T-helper 17 cell (primary cell): ENCODE results near the gene PCDHB13. TPM values are rescaled to one million over a fixed set of nuclear protein-coding genes. Genes with fewer than 3 reads are reported as not detected.
"Not testable (repeated sequence)": the region's sequence is repeated elsewhere in the genome, so short reads cannot be mapped to it uniquely, and the experiment has no call there.

Source experiments
- ATAC-seq: fragments of 150-1000 bp; cut with Tn5 transposase; 2 replicates; pipeline ENCODE4 v1.10.0; 2021; ENCODE audit warnings: mild to moderate bottlenecking, moderate library complexity
- DNase-seq, 3 donors: peaks; one replicate each; pipeline versions ENCODE4 v3.0.0 to v3.0.0-alpha.2; 2020 to 2021
- H3K9me3 ChIP-seq: one replicate; pipeline ENCODE4 v1.7.0; 2013; ENCODE audit warnings: low read length, mild to moderate bottlenecking; ENCODE audit not compliant: control insufficient read depth, poor library complexity, severe bottlenecking
- H3K27ac Mint-ChIP-seq: one replicate; pipeline ENCODE4 v1.8.0; 2022; ENCODE audit warnings: mild to moderate bottlenecking, moderate library complexity, mixed read lengths
- H3K27me3 Mint-ChIP-seq: one replicate; pipeline ENCODE4 v1.8.0; 2022; ENCODE audit warnings: mixed read lengths
- H3K36me3 Mint-ChIP-seq: one replicate; pipeline ENCODE4 v1.8.0; 2022; ENCODE audit warnings: low read depth, mixed read lengths
- H3K4me1 Mint-ChIP-seq: one replicate; pipeline ENCODE4 v1.8.0; 2022; ENCODE audit warnings: mild to moderate bottlenecking, mixed read lengths
- H3K4me3 Mint-ChIP-seq: one replicate; pipeline ENCODE4 v1.8.0; 2022; ENCODE audit warnings: mild to moderate bottlenecking, moderate library complexity, mixed read lengths
- total RNA-seq, 4 donors: library from RNA in 2 of 4; stranded (reverse) in 2 of 4; gene quantifications; one replicate each; pipeline ENCODE4 v1.2.3 and lab custom pipeline; 2022 to 2026

Gene PCDHB13
- total RNA-seq (not detected), total RNA-seq (lab: John Stamatoyannopoulos, UW) (0 to 0.08 reads per million in 2 donors)

DNA sequence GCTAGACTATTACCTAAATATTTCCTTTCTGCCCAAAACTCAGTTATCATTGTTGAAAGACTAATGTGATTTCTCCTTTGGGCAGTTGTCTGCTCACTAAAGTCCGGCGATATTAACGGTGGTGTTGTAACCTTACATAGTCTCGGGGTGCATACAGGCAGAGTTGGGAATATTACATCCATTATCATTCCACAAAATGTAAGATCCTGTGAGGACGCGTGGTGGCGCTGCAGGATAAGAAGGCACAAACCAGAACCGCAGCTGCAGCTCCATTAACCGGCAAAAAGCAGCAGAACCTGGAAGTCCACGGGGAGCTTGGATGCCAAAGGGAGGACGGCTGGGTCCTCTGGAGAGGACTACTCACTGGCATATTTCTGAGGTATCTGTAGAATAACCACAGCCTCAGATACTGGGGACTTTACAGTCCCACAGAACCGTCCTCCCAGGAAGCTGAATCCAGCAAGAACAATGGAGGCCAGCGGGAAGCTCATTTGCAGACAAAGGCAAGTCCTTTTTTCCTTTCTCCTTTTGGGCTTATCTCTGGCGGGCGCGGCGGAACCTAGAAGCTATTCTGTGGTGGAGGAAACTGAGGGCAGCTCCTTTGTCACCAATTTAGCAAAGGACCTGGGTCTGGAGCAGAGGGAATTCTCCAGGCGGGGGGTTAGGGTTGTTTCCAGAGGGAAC lies at the start of gene PCDHB13:
TSS of gene PCDHB13 (plus strand) at position 264 of the 684 bp plus-strand sequence. CDS start at position 469, 205 bp downstream.
- not testable (repeated sequence) for H3K27ac Mint-ChIP-seq, H3K36me3 Mint-ChIP-seq, H3K9me3 ChIP-seq, H3K4me1 Mint-ChIP-seq, H3K4me3 Mint-ChIP-seq, DNase-seq, ATAC-seq
- H3K27me3 Mint-ChIP-seq: peaks cover 52% of the 10 kb centered on the region

DNA sequence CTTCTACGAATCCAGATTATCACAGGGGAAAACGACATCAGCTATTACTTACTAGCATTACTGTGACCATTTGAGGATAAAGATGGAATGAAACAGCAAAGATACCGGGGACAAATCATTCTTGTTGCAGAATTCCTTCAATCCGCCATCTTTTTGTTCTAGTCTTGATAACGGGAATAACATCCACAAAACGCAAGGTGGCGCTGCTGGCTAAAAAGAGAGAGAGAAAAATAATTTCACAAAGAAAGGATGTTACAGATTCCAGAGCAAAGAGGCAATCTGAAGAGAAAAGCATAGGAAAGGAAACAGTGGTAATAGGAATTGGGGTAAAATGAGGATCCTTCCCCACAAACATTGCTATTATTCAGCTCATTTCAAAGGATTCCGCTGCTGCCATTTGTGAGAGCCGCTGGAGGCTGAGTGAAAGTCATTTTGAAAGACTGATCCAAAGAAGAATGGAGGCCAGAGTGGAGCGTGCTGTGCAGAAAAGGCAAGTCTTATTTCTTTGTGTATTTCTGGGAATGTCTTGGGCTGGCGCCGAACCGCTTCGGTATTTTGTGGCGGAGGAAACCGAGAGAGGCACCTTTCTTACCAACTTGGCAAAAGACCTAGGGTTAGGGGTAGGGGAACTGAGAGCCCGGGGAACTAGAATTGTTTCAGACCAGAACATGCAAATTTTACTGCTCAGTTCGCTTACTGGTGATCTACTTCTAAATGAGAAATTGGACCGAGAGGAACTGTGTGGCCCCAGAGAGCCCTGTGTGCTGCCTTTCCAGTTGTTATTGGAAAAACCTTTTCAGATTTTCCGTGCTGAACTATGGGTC lies 41.1 kb upstream of the PCDHB13 start, which contains the start of gene PCDHB7:
TSS of gene PCDHB7 (plus strand) at position 264 of the 824 bp plus-strand sequence. CDS start at position 456, 192 bp downstream.
- H3K9me3 ChIP-seq: no peaks in the 10 kb centered on the region
- Mint-ChIP-seq H3K27me3 (peaks cover 35% of the 10 kb centered on the region), H3K36me3 (peaks cover 6% of the 10 kb centered on the region), H3K4me3 (no peak within 1 kb of the TSS), H3K27ac (no peak within 1 kb of the TSS), H3K4me1 (peaks cover 6% of the 10 kb centered on the region)
- no peak for ATAC-seq
- DNase-seq: no peak

DNA sequence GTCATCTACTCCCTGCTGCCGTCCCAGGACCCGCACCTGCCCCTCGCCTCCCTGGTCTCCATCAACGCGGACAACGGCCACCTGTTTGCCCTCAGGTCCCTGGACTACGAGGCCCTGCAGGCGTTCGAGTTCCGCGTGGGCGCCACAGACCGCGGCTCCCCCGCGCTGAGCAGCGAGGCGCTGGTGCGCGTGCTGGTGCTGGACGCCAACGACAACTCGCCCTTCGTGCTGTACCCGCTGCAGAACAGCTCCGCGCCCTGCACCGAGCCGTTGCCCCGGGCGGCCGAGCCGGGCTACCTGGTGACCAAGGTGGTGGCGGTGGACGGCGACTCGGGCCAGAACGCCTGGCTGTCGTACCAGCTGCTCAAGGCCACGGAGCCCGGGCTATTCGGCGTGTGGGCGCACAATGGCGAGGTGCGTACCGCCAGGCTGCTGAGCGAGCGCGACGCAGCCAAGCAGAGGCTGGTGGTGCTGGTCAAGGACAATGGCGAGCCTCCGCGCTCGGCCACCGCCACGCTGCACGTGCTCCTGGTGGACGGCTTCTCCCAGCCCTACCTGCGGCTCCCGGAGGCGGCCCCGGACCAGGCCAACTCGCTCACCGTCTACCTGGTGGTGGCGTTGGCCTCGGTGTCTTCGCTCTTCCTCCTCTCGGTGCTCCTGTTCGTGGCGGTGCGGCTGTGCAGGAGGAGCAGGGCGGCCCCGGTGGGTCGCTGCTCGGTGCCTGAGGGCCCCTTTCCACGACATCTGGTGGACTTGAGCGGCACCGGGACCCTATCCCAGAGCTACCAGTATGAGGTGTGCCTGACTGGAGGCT lies 39.2 kb upstream of the PCDHB13 start:
- H3K4me3 Mint-ChIP-seq, DNase-seq, H3K4me1 Mint-ChIP-seq, H3K9me3 ChIP-seq, ATAC-seq, H3K36me3 Mint-ChIP-seq, H3K27ac Mint-ChIP-seq: not testable (repeated sequence)
- peaks cover 22% of the 10 kb centered on the region for H3K27me3 Mint-ChIP-seq

DNA sequence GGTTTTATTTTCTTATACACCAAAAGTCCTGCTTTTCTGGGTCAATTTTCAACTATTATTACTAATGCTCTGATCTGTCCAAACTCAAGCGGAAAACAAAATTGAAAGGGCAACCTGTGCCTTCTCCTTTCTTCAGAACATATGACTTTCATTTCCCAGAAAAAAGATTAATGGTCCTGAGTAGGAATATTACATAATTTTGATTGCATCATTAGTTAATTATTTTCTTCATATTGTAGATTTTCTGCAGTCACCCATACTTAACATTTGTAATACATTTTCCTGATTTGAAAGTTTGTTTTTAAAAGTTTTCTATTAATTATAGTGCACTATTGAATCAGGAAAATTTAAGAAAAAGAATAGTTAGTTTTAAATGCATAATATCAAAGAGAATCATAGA lies 37.8 kb upstream of the PCDHB13 start:
- H3K4me3 Mint-ChIP-seq: no peak overlapping the region
- H3K27ac Mint-ChIP-seq: no peak overlapping the region
- peaks cover 4% of the 10 kb centered on the region for H3K4me1 Mint-ChIP-seq
- DNase-seq (no peak), ATAC-seq (no peak)
- peaks cover 20% of the 10 kb centered on the region for H3K27me3 Mint-ChIP-seq
- H3K9me3 ChIP-seq: no peaks in the 10 kb centered on the region
- peaks cover 3% of the 10 kb centered on the region for H3K36me3 Mint-ChIP-seq

DNA sequence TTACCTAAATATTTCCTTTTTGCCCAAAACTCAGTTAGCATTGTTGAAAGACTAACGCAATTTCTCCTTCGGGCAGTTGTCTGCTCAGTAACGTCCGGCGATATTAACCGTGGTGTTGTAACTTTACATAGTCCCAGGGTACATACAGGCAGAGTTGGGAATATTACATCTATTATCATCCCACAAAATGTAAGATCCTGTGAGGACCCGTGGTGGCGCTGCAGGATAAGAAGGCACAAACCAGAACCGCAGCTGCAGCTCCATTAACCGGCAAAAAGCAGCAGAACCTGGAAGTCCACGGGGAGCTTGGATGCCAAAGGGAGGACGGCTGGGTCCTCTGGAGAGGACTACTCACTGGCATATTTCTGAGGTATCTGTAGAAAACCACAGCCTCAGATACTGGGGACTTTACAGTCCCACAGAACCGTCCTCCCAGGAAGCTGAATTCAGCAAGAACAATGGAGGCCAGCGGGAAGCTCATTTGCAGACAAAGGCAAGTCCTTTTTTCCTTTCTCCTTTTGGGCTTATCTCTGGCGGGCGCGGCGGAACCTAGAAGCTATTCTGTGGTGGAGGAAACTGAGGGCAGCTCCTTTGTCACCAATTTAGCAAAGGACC lies 36.0 kb upstream of the PCDHB13 start, which contains the start of gene PCDHB8:
TSS of gene PCDHB8 (plus strand) at position 214 of the 615 bp plus-strand sequence. CDS start at position 459, 245 bp downstream.
- H3K4me1 Mint-ChIP-seq, H3K27ac Mint-ChIP-seq, ATAC-seq, H3K36me3 Mint-ChIP-seq, DNase-seq, H3K9me3 ChIP-seq, H3K4me3 Mint-ChIP-seq: not testable (repeated sequence)
- H3K27me3 Mint-ChIP-seq: peaks cover 35% of the 10 kb centered on the region

DNA sequence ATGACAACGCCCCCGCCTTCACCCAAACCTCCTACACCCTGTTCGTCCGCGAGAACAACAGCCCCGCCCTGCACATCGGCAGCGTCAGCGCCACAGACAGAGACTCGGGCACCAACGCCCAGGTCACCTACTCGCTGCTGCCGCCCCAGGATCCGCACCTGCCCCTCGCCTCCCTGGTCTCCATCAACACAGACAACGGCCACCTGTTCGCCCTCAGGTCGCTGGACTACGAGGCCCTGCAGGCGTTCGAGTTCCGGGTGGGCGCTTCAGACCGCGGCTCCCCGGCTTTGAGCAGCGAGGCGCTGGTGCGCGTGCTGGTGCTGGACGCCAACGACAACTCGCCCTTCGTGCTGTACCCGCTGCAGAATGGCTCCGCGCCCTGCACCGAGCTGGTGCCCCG lies 34.3 kb upstream of the PCDHB13 start:
- not testable (repeated sequence) for H3K27ac Mint-ChIP-seq, DNase-seq, H3K4me3 Mint-ChIP-seq, ATAC-seq, H3K4me1 Mint-ChIP-seq, H3K36me3 Mint-ChIP-seq, H3K9me3 ChIP-seq
- peaks cover 40% of the 10 kb centered on the region for H3K27me3 Mint-ChIP-seq

DNA sequence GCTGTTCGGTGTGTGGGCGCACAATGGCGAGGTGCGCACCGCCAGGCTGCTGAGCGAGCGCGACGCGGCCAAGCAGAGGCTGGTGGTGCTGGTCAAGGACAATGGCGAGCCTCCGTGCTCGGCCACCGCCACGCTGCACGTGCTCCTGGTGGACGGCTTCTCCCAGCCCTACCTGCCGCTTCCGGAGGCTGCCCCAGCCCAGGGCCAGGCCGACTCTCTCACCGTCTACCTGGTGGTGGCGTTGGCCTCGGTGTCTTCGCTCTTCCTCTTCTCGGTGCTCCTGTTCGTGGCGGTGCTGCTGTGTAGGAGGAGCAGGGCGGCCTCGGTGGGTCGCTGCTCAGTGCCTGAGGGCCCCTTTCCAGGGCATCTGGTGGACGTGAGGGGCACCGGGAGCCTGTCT lies 33.8 kb upstream of the PCDHB13 start:
- DNase-seq, H3K4me1 Mint-ChIP-seq, H3K36me3 Mint-ChIP-seq, H3K9me3 ChIP-seq, ATAC-seq, H3K27ac Mint-ChIP-seq, H3K4me3 Mint-ChIP-seq: not testable (repeated sequence)
- H3K27me3 Mint-ChIP-seq: peaks cover 43% of the 10 kb centered on the region

DNA sequence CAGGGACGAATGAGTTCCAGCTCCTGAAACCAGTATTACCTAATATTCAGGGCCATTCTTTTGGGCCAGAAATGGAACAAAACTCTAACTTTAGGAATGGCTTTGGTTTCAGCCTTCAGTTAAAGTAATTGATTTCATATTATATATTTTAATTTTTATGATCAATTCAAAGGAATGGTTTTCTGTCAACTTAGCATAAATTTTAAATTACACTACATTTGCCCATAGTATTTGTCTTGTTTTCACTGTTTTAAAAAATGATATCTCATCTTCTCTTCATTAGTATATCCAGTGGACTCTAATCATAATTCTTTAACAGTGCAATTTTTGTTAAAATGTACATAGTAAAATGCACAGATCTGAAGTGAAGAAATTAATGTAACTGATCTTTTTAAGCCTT lies 33.4 kb upstream of the PCDHB13 start:
- H3K4me1 Mint-ChIP-seq: peaks cover 3% of the 10 kb centered on the region
- no peak for ATAC-seq

DNA sequence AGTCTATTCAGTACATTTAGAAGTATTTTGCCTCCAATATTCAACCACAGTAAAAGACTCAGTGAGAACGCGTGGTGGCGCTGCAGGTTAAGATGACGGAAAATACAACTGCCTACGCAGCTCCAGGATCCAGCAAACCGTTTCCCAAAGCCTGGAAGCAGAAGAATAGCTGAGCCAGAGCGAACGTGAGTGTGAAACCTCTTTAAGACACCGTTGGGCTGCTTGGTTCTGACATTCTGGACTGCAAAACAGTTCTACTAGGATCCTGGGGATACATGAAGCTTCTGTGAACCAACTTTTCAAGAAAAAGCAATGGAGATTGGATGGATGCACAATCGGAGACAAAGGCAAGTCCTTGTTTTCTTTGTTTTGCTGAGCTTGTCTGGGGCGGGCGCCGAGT lies 31.5 kb upstream of the PCDHB13 start, which contains the start of gene PCDHB16:
TSS of gene PCDHB16 (plus strand) at position 140 of the 400 bp plus-strand sequence. CDS start at position 313, 173 bp downstream.
- Mint-ChIP-seq H3K27ac (no peak within 1 kb of the TSS), H3K27me3 (peaks cover 42% of the 10 kb centered on the region), H3K36me3 (peaks cover 5% of the 10 kb centered on the region), H3K4me3 (no peak within 1 kb of the TSS), H3K4me1 (peaks cover 7% of the 10 kb centered on the region)
- no peaks in the 10 kb centered on the region for H3K9me3 ChIP-seq
- DNase-seq (no peak), ATAC-seq (no peak)

More for the DNA sequence above, 33.4 kb upstream of the PCDHB13 start:
- no peak overlapping the region for H3K4me3 Mint-ChIP-seq
- H3K27ac Mint-ChIP-seq: no peak overlapping the region
- H3K27me3 Mint-ChIP-seq: peaks cover 41% of the 10 kb centered on the region
- no peaks in the 10 kb centered on the region for H3K9me3 ChIP-seq
- DNase-seq: no peak
- peaks cover 5% of the 10 kb centered on the region for H3K36me3 Mint-ChIP-seq

DNA sequence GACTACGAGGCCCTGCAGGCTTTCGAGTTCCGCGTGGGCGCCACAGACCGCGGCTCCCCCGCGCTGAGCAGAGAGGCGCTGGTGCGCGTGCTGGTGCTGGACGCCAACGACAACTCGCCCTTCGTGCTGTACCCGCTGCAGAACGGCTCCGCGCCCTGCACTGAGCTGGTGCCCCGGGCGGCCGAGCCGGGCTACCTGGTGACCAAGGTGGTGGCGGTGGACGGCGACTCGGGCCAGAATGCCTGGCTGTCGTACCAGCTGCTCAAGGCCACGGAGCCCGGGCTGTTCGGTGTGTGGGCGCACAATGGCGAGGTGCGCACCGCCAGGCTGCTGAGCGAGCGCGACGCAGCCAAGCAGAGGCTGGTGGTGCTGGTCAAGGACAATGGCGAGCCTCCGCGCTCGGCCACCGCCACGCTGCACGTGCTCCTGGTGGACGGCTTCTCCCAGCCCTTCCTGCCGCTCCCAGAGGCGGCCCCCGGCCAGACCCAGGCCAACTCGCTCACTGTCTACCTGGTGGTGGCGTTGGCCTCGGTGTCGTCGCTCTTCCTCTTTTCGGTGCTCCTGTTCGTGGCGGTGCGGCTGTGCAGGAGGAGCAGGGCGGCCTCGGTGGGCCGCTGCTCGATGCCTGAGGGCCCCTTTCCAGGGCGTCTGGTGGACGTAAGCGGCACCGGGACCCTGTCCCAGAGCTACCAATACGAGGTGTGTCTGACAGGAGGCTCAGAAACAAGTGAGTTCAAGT lies 29.4 kb upstream of the PCDHB13 start:
- not testable (repeated sequence) for ATAC-seq, H3K36me3 Mint-ChIP-seq, H3K9me3 ChIP-seq, H3K4me3 Mint-ChIP-seq, H3K4me1 Mint-ChIP-seq, H3K27ac Mint-ChIP-seq, DNase-seq
- H3K27me3 Mint-ChIP-seq: peaks cover 55% of the 10 kb centered on the region

DNA sequence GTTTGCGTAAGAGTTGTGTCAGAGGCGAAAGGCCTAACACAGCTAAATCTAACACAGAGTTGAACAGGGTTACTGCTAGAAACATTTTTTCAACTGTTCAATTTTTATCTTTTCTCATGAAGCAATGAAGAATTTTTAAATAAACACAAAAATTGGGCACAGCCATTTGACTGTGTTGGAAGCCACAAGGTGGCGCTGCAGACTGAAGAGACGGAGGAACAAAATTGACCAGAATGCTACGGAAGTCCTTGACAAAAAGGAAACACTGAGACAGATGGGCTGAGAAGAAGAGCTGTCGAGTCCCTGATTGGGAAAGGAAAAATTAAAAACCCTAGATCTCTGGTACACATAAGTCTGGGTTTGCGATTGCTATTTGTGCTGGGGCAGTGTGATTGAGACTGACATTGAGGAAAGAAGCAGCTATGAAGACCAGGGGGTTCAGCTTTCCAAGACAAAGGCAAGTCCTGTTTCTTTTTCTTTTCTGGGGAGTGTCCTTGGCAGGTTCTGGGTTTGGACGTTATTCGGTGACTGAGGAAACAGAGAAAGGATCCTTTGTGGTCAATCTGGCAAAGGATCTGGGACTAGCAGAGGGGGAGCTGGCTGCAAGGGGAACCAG lies 26.7 kb upstream of the PCDHB13 start, which contains the start of gene PCDHB9:
TSS of gene PCDHB9 (plus strand) at position 265 of the 616 bp plus-strand sequence. CDS start at position 423, 158 bp downstream.
- Mint-ChIP-seq H3K27ac (no peak within 1 kb of the TSS), H3K4me3 (peak within 1 kb of the TSS; percentile 22), H3K36me3 (peaks cover 5% of the 10 kb centered on the region), H3K27me3 (peaks cover 46% of the 10 kb centered on the region), H3K4me1 (peaks cover 7% of the 10 kb centered on the region)
- peak in 1 of 3 donors; percentile 34 for DNase-seq
- no peaks in the 10 kb centered on the region for H3K9me3 ChIP-seq
- ATAC-seq: peak; percentile 39
